Spleen (tissue), 11 donors: ENCODE results near the gene TBC1D8. TPM values are rescaled to one million over a fixed set of nuclear protein-coding genes. Genes with fewer than 3 reads are reported as not detected.

Experiments used
- DNase-seq: peaks from one replicate; pipeline ENCODE4 v3.0.0-alpha.2; 2020
- H3K27ac ChIP-seq, 8 donors: fragments of 200-600 bp; sonication (generic) in 7 of 8; 1 replicate in 4 of 8; 2 replicates in 4 of 8; pipeline versions ENCODE4 v1.5.0 to v1.8.0; 2016 to 2021; ENCODE audit warnings: inconsistent platforms in 4 of 8, mild to moderate bottlenecking in 4 of 8, moderate library complexity in 1 of 8
- H3K27me3 ChIP-seq, 7 donors: fragments of 200-600 bp; sonication (generic) in 6 of 7; replicated peaks in 1 of 7; 1 replicate in 4 of 7; 2 replicates in 3 of 7; pipeline versions ENCODE4 v1.5.0 to v1.8.0; 2016 to 2021; ENCODE audit warnings: inconsistent platforms in 3 of 7, mild to moderate bottlenecking in 1 of 7
- H3K36me3 ChIP-seq, 6 donors: fragments of 200-600 bp; sonication (generic) in 5 of 6; 1 replicate in 4 of 6; 2 replicates in 2 of 6; pipeline versions ENCODE4 v1.5.0 to v1.8.0; 2016 to 2021; ENCODE audit warnings: inconsistent platforms in 2 of 6
- H3K4me1 ChIP-seq, 6 donors: fragments of 200-600 bp; sonication (generic) in 5 of 6; 1 replicate in 3 of 6; 2 replicates in 3 of 6; pipeline versions ENCODE4 v1.5.0 to v1.8.0; 2016 to 2021; ENCODE audit warnings: inconsistent platforms in 3 of 6
- H3K4me3 ChIP-seq, 8 donors: fragments of 200-600 bp; sonication (generic) in 7 of 8; 1 replicate in 4 of 8; 2 replicates in 4 of 8; pipeline versions ENCODE4 v1.5.0 to v1.8.0; 2016 to 2021; ENCODE audit warnings: inconsistent platforms in 4 of 8, mild to moderate bottlenecking in 4 of 8, moderate library complexity in 2 of 8
- H3K9me3 ChIP-seq, 8 donors: fragments of 200-600 bp; sonication (generic) in 7 of 8; 1 replicate in 4 of 8; 2 replicates in 4 of 8; pipeline versions ENCODE4 v1.5.0 to v1.8.0; 2016 to 2021; ENCODE audit warnings: inconsistent platforms in 4 of 8
- CTCF ChIP-seq, 11 experiments: fragments of 200-600 bp in 7 of 11; fragments of 450-650 bp in 4 of 11; sonication (generic) in 4 of 11; IDR thresholded peaks in 8 of 11; conservative IDR thresholded peaks in 3 of 11; 1 replicate in 7 of 11; 2 replicates in 4 of 11; pipeline versions ENCODE4 v1.4.0 to v1.8.0; 2016 to 2021; ENCODE audit warnings: antibody characterized with exemption in 11 of 11, inconsistent platforms in 4 of 11, mild to moderate bottlenecking in 1 of 11
- POLR2A ChIP-seq, 3 donors: fragments of 450-650 bp; IDR thresholded peaks; one replicate each; pipeline ENCODE4 v1.5.1; 2017; ENCODE audit warnings: antibody characterized with exemption in 3 of 3, mild to moderate bottlenecking in 1 of 3
- POLR2AphosphoS5 ChIP-seq, 3 donors: sonication (generic); formaldehyde crosslinking; IDR thresholded peaks; one replicate each; pipeline ENCODE4 v1.5.1; 2017; ENCODE audit warnings: antibody characterized with exemption in 3 of 3
- WGBS, 5 donors: extraction: QIAGEN DNeasy Blood & Tissue Kit in 3 of 5; methylation state at CpG; one replicate each; pipeline versions ENCODE4 v1.1.5 to v1.1.7; 2013 to 2018; 5-methylcytosine and 5-hydroxymethylcytosine counted together
- intact Hi-C: fragments of 100-400 bp; cut with DNase I; formaldehyde crosslinking; loops from one replicate; pipeline ENCODE4 v1.15.0; 2023; ENCODE audit warnings: low total_unique reads
- polyA plus RNA-seq, 3 donors: library from polyadenylated mRNA; stranded (reverse); fragments of 200-250 nt; gene quantifications; one replicate each; pipeline ENCODE4 v1.2.1, GENCODE V29; 2013
- small RNA-seq, 4 donors: library from RNA; depleted of rRNA; stranded (forward); fragments of <200 nt; gene quantifications; one replicate each; pipeline ENCODE3, GENCODE V24; 2016
- total RNA-seq, 7 donors: library from RNA; depleted of rRNA in 3 of 7; stranded (reverse); fragments of >200 nt in 3 of 7; fragmentation: NEBNext Ultra II Directional in 4 of 7; extraction: Animal tissue kit (Norgen Biotek cat#: 25700) in 4 of 7; gene quantifications; one replicate each; pipeline versions ENCODE4 v1.1.0 to v1.2.1, GENCODE V29; 2016 to 2021
- donor health status: healthy with polysubstance abuse.
- donor health status: DM: no; HTN: no; CAD: no; lungs with moderate emphysema.
- donor health status: DM: no; HTN: no; CAD: no.
- donor health status: Bipolar disorder and iron deficiency.
- donor health status: healthy.
- donor health status: DM: no; HTN: no; CAD: no.
- donor health status: DM: yes; HTN: yes; CAD: no.

Gene TBC1D8
- total and polyA plus RNA-seq, 10 donors: 7.2 to 104 (median 40.5) TPM

GRCh38 chr2:100960688-100961087 lies 190.5 kb downstream of the TBC1D8 start:
- no peaks in the 10 kb centered on the region for H3K9me3 ChIP-seq
- intact Hi-C loops: no loop called here
- H3K27me3 ChIP-seq: no peaks in the 10 kb centered on the region
- peaks cover 0 to 4% (median 0%) of the 10 kb centered on the region in 6 donors for H3K4me1 ChIP-seq
- no peak for TF ChIP-seq POLR2A (IDR thresholded peaks at IDR 0.05)
- TF ChIP-seq POLR2AphosphoS5 (IDR thresholded peaks at IDR 0.05): no peak
- TF ChIP-seq CTCF (IDR thresholded peaks at IDR 0.05 in 8 of 11, conservative IDR thresholded peaks at IDR 0.05 in 3 of 11): no peak
- DNase-seq: no peak
- WGBS, 5 donors: 84 to 94% (median 92%) methylated on average over 4 of the region's 4 CpGs
- no peak overlapping the region for H3K27ac ChIP-seq
- no peak overlapping the region for H3K4me3 ChIP-seq
- H3K36me3 ChIP-seq: no peaks in the 10 kb centered on the region

DNA sequence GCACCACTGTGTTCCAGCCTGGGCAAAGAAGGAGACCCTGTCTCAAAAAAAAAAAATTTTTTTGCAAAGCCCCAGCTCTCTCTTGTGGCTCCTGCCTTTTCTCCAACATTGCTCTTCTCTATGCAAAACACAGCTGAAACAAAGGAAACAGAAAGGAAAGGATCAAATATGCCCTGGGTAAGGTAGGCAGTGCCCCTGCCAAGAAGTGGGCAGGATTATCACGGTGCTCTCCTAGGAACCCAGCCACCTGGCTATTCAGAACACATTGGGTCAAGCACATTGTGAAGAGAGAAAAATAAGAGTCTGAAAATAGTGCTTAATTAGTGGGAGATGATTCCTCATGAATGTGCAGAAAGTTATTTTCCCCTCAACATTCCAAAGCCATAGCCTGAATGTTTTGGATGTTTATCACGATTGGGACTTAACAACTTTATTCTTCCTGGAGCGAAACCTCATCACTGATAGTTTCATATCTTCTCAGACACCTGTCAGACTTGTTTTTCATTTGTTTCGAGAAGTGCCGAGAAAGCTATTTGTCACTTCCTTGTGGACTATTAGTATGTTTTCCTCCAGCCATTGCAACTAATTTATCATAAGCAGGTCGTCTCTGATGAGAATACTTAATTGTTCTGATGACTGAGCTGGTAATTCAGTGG lies 191.8 kb downstream of the TBC1D8 start:
- 45 to 48% (median 46%) methylated on average over 6 of the region's 6 CpGs for WGBS, 5 donors
- Histone ChIP-seq H3K9me3 (no peaks in the 10 kb centered on the region), H3K4me3 (no peak overlapping the region), H3K27ac (no peak overlapping the region), H3K27me3 (no peaks in the 10 kb centered on the region), H3K36me3 (no peaks in the 10 kb centered on the region), H3K4me1 (peaks cover 0 to 4% (median 0%) of the 10 kb centered on the region in 6 donors)
- intact Hi-C loops: no loop called here
- no peak for TF ChIP-seq CTCF (IDR thresholded peaks at IDR 0.05 in 8 of 11, conservative IDR thresholded peaks at IDR 0.05 in 3 of 11)
- TF ChIP-seq POLR2A (IDR thresholded peaks at IDR 0.05): no peak
- no peak for TF ChIP-seq POLR2AphosphoS5 (IDR thresholded peaks at IDR 0.05)
- no peak for DNase-seq

- DNase-seq: peak; percentile 24
- no peak overlapping the region for H3K27ac ChIP-seq
- 74 to 85% (median 82%) methylated on average over 16 of the region's 16 CpGs for WGBS, 5 donors
These were observed 193.1 kb downstream of the TBC1D8 start for GRCh38 chr2:100957996-100958653.

More at GRCh38 chr2:100957996-100958653, 193.1 kb downstream of the TBC1D8 start:
- H3K27me3 ChIP-seq: no peaks in the 10 kb centered on the region
- TF ChIP-seq POLR2AphosphoS5 (IDR thresholded peaks at IDR 0.05): no peak
- no peak for TF ChIP-seq POLR2A (IDR thresholded peaks at IDR 0.05)
- TF ChIP-seq CTCF (IDR thresholded peaks at IDR 0.05 in 8 of 11, conservative IDR thresholded peaks at IDR 0.05 in 3 of 11): no peak
- H3K9me3 ChIP-seq: no peaks in the 10 kb centered on the region
- H3K36me3 ChIP-seq: no peaks in the 10 kb centered on the region
- H3K4me3 ChIP-seq: no peak overlapping the region
- intact Hi-C loops: no loop called here
- peaks cover 0 to 4% (median 0%) of the 10 kb centered on the region in 6 donors for H3K4me1 ChIP-seq

Small RNA genes within 50 kb of the gene (small RNA-seq; reads per million reads assigned to genes)
- 0 reads per million in 4 donors for gene BBIP1P1

Other genes with a start within 250 kb of the TBC1D8 start
- 1,000 to 10,000 TPM in 5 of 7 donors, 100 to 1,000 TPM in 2; 876 to 1,551 (median 1,095) TPM for gene RPL31, start 149.1 kb downstream of the TBC1D8 start, total RNA-seq
- gene RPL31, start 149.1 kb downstream of the TBC1D8 start, polyA plus RNA-seq: over 10,000 TPM in 2 of 3 donors, 1,000 to 10,000 TPM in 1; 8,439 to 10,502 (median 10,023) TPM
- 10 to 100 TPM; 29.8 to 36.4 (median 34.1) TPM for gene CNOT11, start 101.5 kb upstream of the TBC1D8 start, total RNA-seq
- gene CNOT11, start 101.5 kb upstream of the TBC1D8 start, polyA plus RNA-seq: 10 to 100 TPM; 17.9 to 22.7 (median 20.1) TPM
- 100 to 1,000 TPM; 141 to 398 (median 234) TPM for gene RNF149, start 157.3 kb upstream of the TBC1D8 start, total RNA-seq
- 10 to 100 TPM; 31.8 to 64.1 (median 54.2) TPM for gene RNF149, start 157.3 kb upstream of the TBC1D8 start, polyA plus RNA-seq
- gene CREG2, start 236.1 kb upstream of the TBC1D8 start, total RNA-seq: under 1 TPM in 1 of 7 donors, not detected in 6; 0.17 TPM
- gene CREG2, start 236.1 kb upstream of the TBC1D8 start, polyA plus RNA-seq: not detected